IMR-90 (cell line): ENCODE results near the gene PTPRO. TPM values are rescaled to one million over a fixed set of nuclear protein-coding genes. Genes with fewer than 3 reads are reported as not detected.

Source experiments
- ATAC-seq: fragments of 200-7000 bp; cut with Tn5 transposase; 2 replicates; pipeline ENCODE4 v1.9.1; 2020; ENCODE audit warnings: low read depth, mild to moderate bottlenecking, moderate library complexity
- BruUV-seq: library from RNA; stranded (reverse); fragments of 400-500 nt; replicated peaks from 2 replicates; lab custom pipeline; 2021; lab: Mats Ljungman, UMichigan
- CTCF ChIA-PET: fragments of 300-600 bp; formaldehyde crosslinking; extraction: SDS; loops from one replicate; lab custom pipeline; 2021; ENCODE audit warnings: antibody characterized with exemption; lab: Yijun Ruan, JAX
- POLR2A ChIA-PET: fragments of 300-600 bp; sonication (Branson Sonifier 250); formaldehyde crosslinking; loops from one replicate; lab custom pipeline; 2022; ENCODE audit warnings: antibody characterized with exemption; ENCODE audit not compliant: unreplicated experiment; lab: Charles Lee
- DNase-seq: peaks from one replicate; pipeline ENCODE4 v3.0.0; 2013
- H2AFZ ChIP-seq: replicated peaks from 2 replicates; pipeline ENCODE3; 2013; ENCODE audit warnings: low read length, mild to moderate bottlenecking; ENCODE audit not compliant: poor library complexity
- H2AK5ac ChIP-seq: 2 replicates; pipeline ENCODE4 v1.6.1; 2013; ENCODE audit warnings: low read depth, low read length, inconsistent platforms
- H2AK9ac ChIP-seq: replicated peaks from 2 replicates; pipeline ENCODE3; 2013; ENCODE audit warnings: mild to moderate bottlenecking, low read depth, low read length, moderate library complexity; ENCODE audit not compliant: poor library complexity
- H2BK120ac ChIP-seq: 2 replicates; pipeline ENCODE4 v1.6.1; 2013; ENCODE audit warnings: low read depth, low read length, inconsistent platforms
- H2BK15ac ChIP-seq: 3 replicates; pipeline ENCODE4 v1.6.1; 2013; ENCODE audit warnings: low read depth, low read length, inconsistent platforms
- H2BK20ac ChIP-seq: 2 replicates; pipeline ENCODE4 v1.6.1; 2013; ENCODE audit warnings: low read depth, mild to moderate bottlenecking, inconsistent platforms, low read length, moderate library complexity
- H2BK5ac ChIP-seq: 2 replicates; pipeline ENCODE4 v1.6.1; 2013; ENCODE audit warnings: mild to moderate bottlenecking, low read depth, low read length, inconsistent platforms; ENCODE audit not compliant: poor library complexity, severe bottlenecking
- H3K14ac ChIP-seq: replicated peaks from 2 replicates; pipeline ENCODE4 v1.6.1; 2013; ENCODE audit warnings: low read depth, low read length, inconsistent platforms
- H3K18ac ChIP-seq: 2 replicates; pipeline ENCODE4 v1.6.1; 2013; ENCODE audit warnings: low read depth, low read length, control low read depth
- H3K23ac ChIP-seq: 2 replicates; pipeline ENCODE4 v1.6.1; 2013; ENCODE audit warnings: low read depth, low read length, inconsistent platforms
- H3K27ac ChIP-seq: 2 replicates; pipeline ENCODE4 v1.5.1; 2013; ENCODE audit warnings: mild to moderate bottlenecking, control low read depth, low read length; ENCODE audit not compliant: insufficient read depth
- H3K27me3 ChIP-seq: 2 replicates; pipeline ENCODE4 v1.6.1; 2013; ENCODE audit warnings: low read length; ENCODE audit not compliant: control insufficient read depth, insufficient read depth
- H3K36me3 ChIP-seq: 2 replicates; pipeline ENCODE4 v1.6.1; 2013; ENCODE audit warnings: low read length, mixed read lengths; ENCODE audit not compliant: control insufficient read depth, insufficient read depth
- H3K4ac ChIP-seq: 2 replicates; pipeline ENCODE4 v1.6.1; 2013; ENCODE audit warnings: low read depth, low read length, inconsistent platforms
- H3K4me1 ChIP-seq: 2 replicates; pipeline ENCODE4 v1.6.1; 2013; ENCODE audit warnings: low read length, mixed read lengths; ENCODE audit not compliant: control insufficient read depth, insufficient read depth
- H3K4me2 ChIP-seq: 2 replicates; pipeline ENCODE4 v1.6.1; 2013; ENCODE audit warnings: low read depth, mild to moderate bottlenecking, control low read depth, low read length, moderate library complexity
- H3K4me3 ChIP-seq: 2 replicates; pipeline ENCODE4 v1.5.1; 2013; ENCODE audit warnings: low read depth, mild to moderate bottlenecking, control low read depth, low read length, moderate library complexity; ENCODE audit not compliant: insufficient read depth
- H3K56ac ChIP-seq: 2 replicates; pipeline ENCODE4 v1.6.1; 2013; ENCODE audit warnings: low read length, inconsistent platforms; ENCODE audit not compliant: insufficient read depth; ENCODE audit errors: extremely low read depth
- H3K79me1 ChIP-seq, 2 experiments: 2 replicates each; pipeline ENCODE4 v1.6.1; 2013; ENCODE audit warnings: low read length in 2 of 2, inconsistent platforms in 1 of 2, low read depth in 1 of 2
- H3K9ac ChIP-seq: 2 replicates; pipeline ENCODE4 v1.6.1; 2013; ENCODE audit warnings: low read depth, low read length, control low read depth
- H3K9me1 ChIP-seq: 2 replicates; pipeline ENCODE4 v1.6.1; 2013; ENCODE audit warnings: low read length, inconsistent platforms; ENCODE audit not compliant: insufficient read depth
- H3K9me3 ChIP-seq: 2 replicates; pipeline ENCODE4 v1.6.1; 2013; ENCODE audit warnings: low read length; ENCODE audit not compliant: control insufficient read depth, insufficient read depth
- H4K20me1 ChIP-seq: 2 replicates; pipeline ENCODE4 v1.6.1; 2013; ENCODE audit warnings: low read length, inconsistent platforms; ENCODE audit not compliant: insufficient read depth
- H4K5ac ChIP-seq: 2 replicates; pipeline ENCODE4 v1.6.1; 2013; ENCODE audit warnings: mild to moderate bottlenecking, low read depth, low read length, control low read depth
- H4K8ac ChIP-seq, 2 experiments: 2 replicates each; pipeline ENCODE4 v1.6.1; 2013; ENCODE audit warnings: low read depth in 2 of 2, low read length in 2 of 2, control low read depth in 1 of 2, inconsistent platforms in 1 of 2
- H4K91ac ChIP-seq: 2 replicates; pipeline ENCODE4 v1.6.1; 2013; ENCODE audit warnings: low read depth, low read length, inconsistent platforms; ENCODE audit not compliant: insufficient read depth
- BHLHE40 ChIP-seq: fragments of 150-350 bp; IDR thresholded peaks from 2 replicates; pipeline ENCODE4 v1.6.1; 2016; ENCODE audit warnings: mild to moderate bottlenecking, low read depth, low read length
- CEBPB ChIP-seq: IDR thresholded peaks from 2 replicates; pipeline ENCODE4 v1.6.1; 2012; ENCODE audit warnings: low read depth, low read length, improper control_type of control experiment
- CHD1 ChIP-seq: IDR thresholded peaks from 2 replicates; pipeline ENCODE4 v1.6.1; 2012; ENCODE audit warnings: low read depth, low read length, improper control_type of control experiment
- FOS ChIP-seq: fragments of 150-350 bp; IDR thresholded peaks from 2 replicates; pipeline ENCODE4 v1.6.1; 2016; ENCODE audit warnings: low read depth, low read length
- MAFK ChIP-seq: IDR thresholded peaks from 2 replicates; pipeline ENCODE4 v1.6.1; 2012; ENCODE audit warnings: low read depth, low read length, improper control_type of control experiment
- MAZ ChIP-seq: IDR thresholded peaks from 2 replicates; pipeline ENCODE4 v1.6.1; 2012; ENCODE audit warnings: low read depth, mild to moderate bottlenecking, low read length, improper control_type of control experiment, moderate library complexity, borderline replicate concordance
- MXI1 ChIP-seq: IDR thresholded peaks from 2 replicates; pipeline ENCODE4 v1.6.1; 2012; ENCODE audit warnings: low read depth, mild to moderate bottlenecking, low read length, moderate library complexity, borderline replicate concordance
- NFE2L2 ChIP-seq: fragments of 150-350 bp; IDR thresholded peaks from 2 replicates; pipeline ENCODE4 v1.6.1; 2016; ENCODE audit warnings: low read depth, mild to moderate bottlenecking, low read length
- POLR2A ChIP-seq: IDR thresholded peaks from 2 replicates; pipeline ENCODE4 v1.6.1; 2012; ENCODE audit warnings: mild to moderate bottlenecking, low read depth, low read length
- RAD21 ChIP-seq: IDR thresholded peaks from 2 replicates; pipeline ENCODE4 v1.6.1; 2012; ENCODE audit warnings: low read length, improper control_type of control experiment
- RCOR1 ChIP-seq: IDR thresholded peaks from 2 replicates; pipeline ENCODE4 v1.6.1; 2012; ENCODE audit warnings: mild to moderate bottlenecking, low read length, improper control_type of control experiment; ENCODE audit not compliant: insufficient replicate concordance
- RFX5 ChIP-seq: IDR thresholded peaks from 2 replicates; pipeline ENCODE4 v1.8.0; 2012; ENCODE audit warnings: low read depth, mild to moderate bottlenecking, low read length, moderate library complexity
- SMC3 ChIP-seq: fragments of 150-350 bp; IDR thresholded peaks from 2 replicates; pipeline ENCODE4 v1.6.1; 2016; ENCODE audit warnings: low read depth, mild to moderate bottlenecking, antibody characterized with exemption, low read length, moderate library complexity
- WGBS, 2 experiments: methylation state at CpG; one replicate each; pipeline versions ENCODE4 v1.1.5 to v1.1.7; 2013; ENCODE audit warnings: missing lambda C conversion rate in 2 of 2; ENCODE audit not compliant: insufficient read length in 1 of 2; ENCODE audit errors: extremely low coverage in 2 of 2; 5-methylcytosine and 5-hydroxymethylcytosine counted together
- dilution Hi-C: fragments of 300-500 bp; cut with HindIII; formaldehyde crosslinking; loops from one replicate; pipeline ENCODE4 v1.14.3; 2018; ENCODE audit warnings: low sequenced_read_pairs; ENCODE audit not compliant: unreplicated experiment
- in situ Hi-C: fragments of 300-500 bp; cut with MboI; formaldehyde crosslinking; loops from 3 replicates; pipeline ENCODE4 v1.14.3; 2019; ENCODE audit warnings: low sequenced_read_pairs, inconsistent platforms, mixed read lengths
- intact Hi-C: fragments of 100-400 bp; cut with micrococcal nuclease; formaldehyde crosslinking; loops from 2 replicates; pipeline ENCODE4 v1.10.0; 2022
- polyA plus RNA-seq, 3 experiments: library from polyadenylated mRNA; depleted of rRNA; stranded (reverse); fragments of >200 nt; gene quantifications; 2 replicates each; pipeline ENCODE4 v1.2.3, GENCODE V29; 2012; ENCODE audit warnings: low replicate concordance in 1 of 3
- total RNA-seq: library from RNA; depleted of rRNA; stranded (reverse); fragments of >200 nt; gene quantifications from 2 replicates; pipeline ENCODE4 v1.2.3, GENCODE V29; 2012
- TF ChIP-seq, protein P1 (sequence below): fragments of 150-350 bp; IDR thresholded peaks from 2 replicates; pipeline ENCODE4 v1.6.1; 2017; ENCODE audit warnings: mild to moderate bottlenecking, antibody characterized with exemption, low read length, low read depth
- TF ChIP-seq, protein P2 (sequence below): conservative IDR thresholded peaks from 2 replicates; pipeline ENCODE4 v1.5.1; 2012; ENCODE audit warnings: mild to moderate bottlenecking, low read depth, low read length, improper control_type of control experiment
- TF ChIP-seq, protein P3 (sequence below): fragments of 150-350 bp; IDR thresholded peaks from 2 replicates; pipeline ENCODE4 v1.6.1; 2016; ENCODE audit warnings: low read depth, mild to moderate bottlenecking, low read length, moderate library complexity, borderline replicate concordance

PTPRO gene
- total and polyA plus RNA-seq, 2 of the 4 experiments (the other 2 are of a cell fraction), result 0.03 to 0.18 TPM

DNA sequence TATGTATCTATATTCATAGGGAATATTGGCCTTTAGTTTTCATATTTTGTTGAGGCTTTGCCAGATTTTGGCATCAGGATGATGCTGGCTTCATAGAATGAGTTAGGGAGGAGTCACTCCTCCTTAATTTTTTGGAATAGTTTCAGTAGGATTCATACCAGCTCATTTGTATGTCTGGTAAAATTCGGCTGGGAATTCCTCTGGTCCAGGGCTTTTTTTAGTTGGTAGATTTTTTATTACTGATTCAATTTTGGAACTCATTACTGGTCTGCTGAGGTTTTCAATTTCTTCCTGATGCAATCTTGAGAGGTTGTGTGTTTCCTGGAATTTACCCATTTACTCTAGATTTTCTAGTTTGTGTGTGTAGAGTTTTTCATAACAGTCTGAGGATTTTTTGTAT is 291.7 kb downstream of the PTPRO start:
- no peak overlapping the region for H2AFZ ChIP-seq
- no peak for TF ChIP-seq BHLHE40
- TF ChIP-seq POLR2A, result no peak
- no peak for TF ChIP-seq CHD1
- TF ChIP-seq MAZ, result no peak
- TF ChIP-seq, protein P1, sequence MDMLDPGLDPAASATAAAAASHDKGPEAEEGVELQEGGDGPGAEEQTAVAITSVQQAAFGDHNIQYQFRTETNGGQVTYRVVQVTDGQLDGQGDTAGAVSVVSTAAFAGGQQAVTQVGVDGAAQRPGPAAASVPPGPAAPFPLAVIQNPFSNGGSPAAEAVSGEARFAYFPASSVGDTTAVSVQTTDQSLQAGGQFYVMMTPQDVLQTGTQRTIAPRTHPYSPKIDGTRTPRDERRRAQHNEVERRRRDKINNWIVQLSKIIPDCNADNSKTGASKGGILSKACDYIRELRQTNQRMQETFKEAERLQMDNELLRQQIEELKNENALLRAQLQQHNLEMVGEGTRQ, result no peak
- TF ChIP-seq, protein P2, sequence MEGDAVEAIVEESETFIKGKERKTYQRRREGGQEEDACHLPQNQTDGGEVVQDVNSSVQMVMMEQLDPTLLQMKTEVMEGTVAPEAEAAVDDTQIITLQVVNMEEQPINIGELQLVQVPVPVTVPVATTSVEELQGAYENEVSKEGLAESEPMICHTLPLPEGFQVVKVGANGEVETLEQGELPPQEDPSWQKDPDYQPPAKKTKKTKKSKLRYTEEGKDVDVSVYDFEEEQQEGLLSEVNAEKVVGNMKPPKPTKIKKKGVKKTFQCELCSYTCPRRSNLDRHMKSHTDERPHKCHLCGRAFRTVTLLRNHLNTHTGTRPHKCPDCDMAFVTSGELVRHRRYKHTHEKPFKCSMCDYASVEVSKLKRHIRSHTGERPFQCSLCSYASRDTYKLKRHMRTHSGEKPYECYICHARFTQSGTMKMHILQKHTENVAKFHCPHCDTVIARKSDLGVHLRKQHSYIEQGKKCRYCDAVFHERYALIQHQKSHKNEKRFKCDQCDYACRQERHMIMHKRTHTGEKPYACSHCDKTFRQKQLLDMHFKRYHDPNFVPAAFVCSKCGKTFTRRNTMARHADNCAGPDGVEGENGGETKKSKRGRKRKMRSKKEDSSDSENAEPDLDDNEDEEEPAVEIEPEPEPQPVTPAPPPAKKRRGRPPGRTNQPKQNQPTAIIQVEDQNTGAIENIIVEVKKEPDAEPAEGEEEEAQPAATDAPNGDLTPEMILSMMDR, result no peak
- TF ChIP-seq, protein P3, sequence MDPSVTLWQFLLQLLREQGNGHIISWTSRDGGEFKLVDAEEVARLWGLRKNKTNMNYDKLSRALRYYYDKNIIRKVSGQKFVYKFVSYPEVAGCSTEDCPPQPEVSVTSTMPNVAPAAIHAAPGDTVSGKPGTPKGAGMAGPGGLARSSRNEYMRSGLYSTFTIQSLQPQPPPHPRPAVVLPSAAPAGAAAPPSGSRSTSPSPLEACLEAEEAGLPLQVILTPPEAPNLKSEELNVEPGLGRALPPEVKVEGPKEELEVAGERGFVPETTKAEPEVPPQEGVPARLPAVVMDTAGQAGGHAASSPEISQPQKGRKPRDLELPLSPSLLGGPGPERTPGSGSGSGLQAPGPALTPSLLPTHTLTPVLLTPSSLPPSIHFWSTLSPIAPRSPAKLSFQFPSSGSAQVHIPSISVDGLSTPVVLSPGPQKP, result no peak
- no peak for TF ChIP-seq RFX5
- no peak for TF ChIP-seq MXI1
- no peak for TF ChIP-seq NFE2L2
- no peak for TF ChIP-seq MAFK
- TF ChIP-seq RCOR1, result no peak
- no peak for TF ChIP-seq FOS
- no peak for TF ChIP-seq RAD21
- TF ChIP-seq CEBPB, result no peak
- TF ChIP-seq SMC3, result no peak
- no peak overlapping the region for H3K27ac ChIP-seq
- ChIA-PET CTCF (no interaction called here), POLR2A (no interaction called here)
- H2BK15ac ChIP-seq, result no peak overlapping the region
- H3K23ac ChIP-seq, result no peak overlapping the region
- no peak for ATAC-seq
- in situ Hi-C loops (no loop called here), dilution Hi-C loops (loop anchor here (25.0 kb wide), 1 partner anchor 223 kb away; no protein-coding TSS in a partner anchor), intact Hi-C loops (no loop called here)
- no peaks in the 10 kb centered on the region for H3K79me1 ChIP-seq
- no peak overlapping the region for H4K5ac ChIP-seq
- H3K36me3 ChIP-seq, result peaks cover 2% of the 10 kb centered on the region
- no peak overlapping the region for H3K18ac ChIP-seq
- no peak overlapping the region for H3K9ac ChIP-seq
- no peak overlapping the region for H3K4me3 ChIP-seq
- no peak overlapping the region for H2AK9ac ChIP-seq
- no peak overlapping the region for H2BK120ac ChIP-seq
- no peaks in the 10 kb centered on the region for H3K4me1 ChIP-seq
- H3K9me1 ChIP-seq, result no peaks in the 10 kb centered on the region
- no peak overlapping the region for H3K56ac ChIP-seq
- no peak overlapping the region for H3K4me2 ChIP-seq
- H3K27me3 ChIP-seq, result no peaks in the 10 kb centered on the region
- H2BK5ac ChIP-seq, result no peak overlapping the region
- no TSS peak for BruUV-seq
- no peak overlapping the region for H4K91ac ChIP-seq
- no peak overlapping the region for H3K4ac ChIP-seq
- no peak overlapping the region for H4K8ac ChIP-seq
- H3K14ac ChIP-seq, result no peak overlapping the region
- peaks cover 3% of the 10 kb centered on the region; the same call in 1 of the 2 replicates for H3K9me3 ChIP-seq
- H2AK5ac ChIP-seq, result no peak overlapping the region
- no peaks in the 10 kb centered on the region for H4K20me1 ChIP-seq
- H2BK20ac ChIP-seq, result no peak overlapping the region
- DNase-seq, result no peak
- WGBS, 2 experiments, result no CpG with 5 or more reads among the region's 1 CpG
